Smooth muscle cell (in vitro differentiated cells): Measurements from ENCODE around the gene IL1RL2. TPM values are rescaled to one million over a fixed set of nuclear protein-coding genes. Genes with fewer than 3 reads are reported as not detected.

Source experiments
- DNase-seq: peaks from one replicate; lab custom pipeline; 2025; ENCODE audit not compliant: unreplicated experiment; lab: John Stamatoyannopoulos, UW
- H2AFZ ChIP-seq: fragments of 200-600 bp; sonication (generic); 2 replicates; pipeline ENCODE4 v1.6.0; 2016; ENCODE audit warnings: antibody characterized with exemption, low read depth, mild to moderate bottlenecking
- H3F3A ChIP-seq: fragments of 200-600 bp; sonication (generic); 2 replicates; pipeline ENCODE4 v1.6.0; 2017; ENCODE audit warnings: antibody characterized with exemption, low read depth
- H3K27ac ChIP-seq: fragments of 200-600 bp; sonication (generic); 2 replicates; pipeline ENCODE4 v1.5.1; 2016; ENCODE audit warnings: low read depth, mild to moderate bottlenecking
- H3K27me3 ChIP-seq: fragments of 200-600 bp; sonication (generic); 2 replicates; pipeline ENCODE4 v1.6.1; 2016; ENCODE audit warnings: low read depth, mild to moderate bottlenecking
- H3K36me3 ChIP-seq: fragments of 200-600 bp; sonication (generic); 2 replicates; pipeline ENCODE4 v1.5.1; 2016; ENCODE audit warnings: low read depth
- H3K4me1 ChIP-seq: fragments of 200-600 bp; sonication (generic); 2 replicates; pipeline ENCODE4 v1.5.1; 2016; ENCODE audit warnings: low read depth
- H3K4me2 ChIP-seq: fragments of 200-600 bp; sonication (generic); 2 replicates; pipeline ENCODE4 v1.6.0; 2016; ENCODE audit warnings: mild to moderate bottlenecking
- H3K4me3 ChIP-seq: fragments of 200-600 bp; sonication (generic); 2 replicates; pipeline ENCODE4 v1.5.1; 2016; ENCODE audit warnings: mild to moderate bottlenecking
- H3K79me2 ChIP-seq: fragments of 200-600 bp; sonication (generic); 2 replicates; pipeline ENCODE4 v1.6.0; 2016; ENCODE audit warnings: low read depth, mild to moderate bottlenecking
- H3K9ac ChIP-seq: fragments of 200-600 bp; sonication (generic); 2 replicates; pipeline ENCODE4 v1.6.0; 2016; ENCODE audit warnings: low read depth
- H3K9me3 ChIP-seq: fragments of 200-600 bp; sonication (generic); replicated peaks from 2 replicates; pipeline ENCODE4 v1.5.1; 2016; ENCODE audit warnings: low read depth
- H4K20me1 ChIP-seq: fragments of 200-600 bp; sonication (generic); 2 replicates; pipeline ENCODE4 v1.6.0; 2016; ENCODE audit warnings: low read depth
- CTCF ChIP-seq: fragments of 200-600 bp; sonication (generic); IDR thresholded peaks from 2 replicates; pipeline ENCODE4 v1.5.1; 2017; ENCODE audit warnings: borderline replicate concordance, mild to moderate bottlenecking, antibody characterized with exemption; ENCODE audit not compliant: insufficient read depth, poor library complexity, severe bottlenecking
- WGBS: methylation state at CpG from one replicate; pipeline ENCODE4 v1.1.7; 2016; ENCODE audit warnings: low lambda C conversion rate; 5-methylcytosine and 5-hydroxymethylcytosine counted together
- polyA plus RNA-seq: library from polyadenylated mRNA; unstranded; fragments of >200 nt; fragmentation: Nextera tagmentation; extraction: Ambion mirVana; gene quantifications from 2 replicates; pipeline ENCODE4 v1.2.1, GENCODE V29; 2016
- total RNA-seq: library from RNA; depleted of rRNA; stranded (reverse); fragments of >200 nt; gene quantifications from 2 replicates; pipeline ENCODE4 v1.2.3, GENCODE V29; 2014

IL1RL2 gene
- total and polyA plus RNA-seq, 2 experiments from 2014 or later: 0.10 to 0.13 TPM

GRCh38 chr2:102187496-102188150 is 800 bp downstream of the IL1RL2 start:
- Histone ChIP-seq H3K27me3 (no peaks in the 10 kb centered on the region), H3K9me3 (no peaks in the 10 kb centered on the region), H3K4me2 (peak overlapping the region; percentile 79), H3K4me3 (peak overlapping the region; percentile 40), H3K27ac (no peak overlapping the region), H2AFZ (peak overlapping the region; percentile 67), H3K4me1 (no peaks in the 10 kb centered on the region), H3K9ac (peak overlapping the region; percentile 26), H3K79me2 (no peaks in the 10 kb centered on the region), H4K20me1 (no peaks in the 10 kb centered on the region), H3F3A (no peaks in the 10 kb centered on the region), H3K36me3 (no peaks in the 10 kb centered on the region)
- 73% methylated on average over 39 of the region's 50 CpGs for WGBS
- peak; percentile 15 for TF ChIP-seq CTCF
- no peak for DNase-seq

- no peak for DNase-seq
- TF ChIP-seq CTCF: no peak
- Histone ChIP-seq H3K9me3 (no peaks in the 10 kb centered on the region), H3K27me3 (no peaks in the 10 kb centered on the region), H3K4me2 (no peak overlapping the region), H3K9ac (no peak overlapping the region), H3K27ac (no peak overlapping the region), H3K4me3 (no peak overlapping the region), H3K4me1 (no peaks in the 10 kb centered on the region), H3K36me3 (no peaks in the 10 kb centered on the region), H3K79me2 (no peaks in the 10 kb centered on the region), H4K20me1 (no peaks in the 10 kb centered on the region), H3F3A (no peaks in the 10 kb centered on the region), H2AFZ (no peak overlapping the region)
- WGBS: 89% methylated on average over 10 of the region's 10 CpGs
Measured at GRCh38 chr2:102190430-102191107, 3.7 kb downstream of the IL1RL2 start.

- no peaks in the 10 kb centered on the region for H3K79me2 ChIP-seq
- no peaks in the 10 kb centered on the region for H3K36me3 ChIP-seq
- no peak for DNase-seq
- H2AFZ ChIP-seq: no peak overlapping the region
- H3K4me2 ChIP-seq: no peak overlapping the region
- no peak overlapping the region for H3K4me3 ChIP-seq
- H3F3A ChIP-seq: no peaks in the 10 kb centered on the region
- no peaks in the 10 kb centered on the region for H3K4me1 ChIP-seq
- H3K9me3 ChIP-seq: no peaks in the 10 kb centered on the region
- H3K27ac ChIP-seq: no peak overlapping the region
- H3K9ac ChIP-seq: no peak overlapping the region
- TF ChIP-seq CTCF: no peak
- 88% methylated on average over 1 of the region's 1 CpG for WGBS
- H4K20me1 ChIP-seq: no peaks in the 10 kb centered on the region
- H3K27me3 ChIP-seq: no peaks in the 10 kb centered on the region
Measured at GRCh38 chr2:102191501-102191900, 4.7 kb downstream of the IL1RL2 start.
